ENCODE results near the gene CGREF1. TPM values are rescaled to one million over a fixed set of nuclear protein-coding genes. Genes with fewer than 3 reads are reported as not detected.
A peak's percentile ranks its signal among the peaks of the same experiment; 100 is the strongest.
"Not testable (repeated sequence)": the region's sequence is repeated elsewhere in the genome, so short reads cannot be mapped to it uniquely, and the experiment has no call there.

CGREF1 gene
- total RNA-seq, 1 experiment from 2014 or later: 5.0 TPM

- Mint-ChIP-seq H3K9me3 (ENCODE audit: unreplicated experiment) (no peaks in the 10 kb centered on the region), H3K27me3 (ENCODE audit: insufficient read depth, unreplicated experiment) (peaks cover 13% of the 10 kb centered on the region), H3K4me3 (ENCODE audit: unreplicated experiment) (peak overlapping the region; percentile 76), H3K4me1 (ENCODE audit: low read depth, unreplicated experiment) (no peaks in the 10 kb centered on the region), H3K36me3 (ENCODE audit: insufficient read depth, unreplicated experiment) (peaks cover 6% of the 10 kb centered on the region), H3K27ac (ENCODE audit: unreplicated experiment) (no peak overlapping the region)
- no peaks in the 10 kb centered on the region for H3K36me3 ChIP-seq (ENCODE audit: control insufficient read depth, insufficient read depth, low read length)
- no peak for DNase-seq
- intact Hi-C loops (cut with micrococcal nuclease; ENCODE audit: unreplicated experiment): no loop called here
- H3K4me3 ChIP-seq (ENCODE audit: low read depth, low read length): peak overlapping the region; percentile 61
- H3K9me3 ChIP-seq: no peaks in the 10 kb centered on the region
- TF ChIP-seq, protein P1, sequence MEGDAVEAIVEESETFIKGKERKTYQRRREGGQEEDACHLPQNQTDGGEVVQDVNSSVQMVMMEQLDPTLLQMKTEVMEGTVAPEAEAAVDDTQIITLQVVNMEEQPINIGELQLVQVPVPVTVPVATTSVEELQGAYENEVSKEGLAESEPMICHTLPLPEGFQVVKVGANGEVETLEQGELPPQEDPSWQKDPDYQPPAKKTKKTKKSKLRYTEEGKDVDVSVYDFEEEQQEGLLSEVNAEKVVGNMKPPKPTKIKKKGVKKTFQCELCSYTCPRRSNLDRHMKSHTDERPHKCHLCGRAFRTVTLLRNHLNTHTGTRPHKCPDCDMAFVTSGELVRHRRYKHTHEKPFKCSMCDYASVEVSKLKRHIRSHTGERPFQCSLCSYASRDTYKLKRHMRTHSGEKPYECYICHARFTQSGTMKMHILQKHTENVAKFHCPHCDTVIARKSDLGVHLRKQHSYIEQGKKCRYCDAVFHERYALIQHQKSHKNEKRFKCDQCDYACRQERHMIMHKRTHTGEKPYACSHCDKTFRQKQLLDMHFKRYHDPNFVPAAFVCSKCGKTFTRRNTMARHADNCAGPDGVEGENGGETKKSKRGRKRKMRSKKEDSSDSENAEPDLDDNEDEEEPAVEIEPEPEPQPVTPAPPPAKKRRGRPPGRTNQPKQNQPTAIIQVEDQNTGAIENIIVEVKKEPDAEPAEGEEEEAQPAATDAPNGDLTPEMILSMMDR (IDR thresholded peaks at IDR 0.05; ENCODE audit: insufficient read depth in 1 of 2, low read depth in 1 of 2, low read length in 1 of 2, severe bottlenecking in 1 of 2, unreplicated experiment in 1 of 2): no peak
- POLR2A ChIA-PET: no interaction called here
- H3K4me1 ChIP-seq: 0 out of 2 replicates have a peak, but pooled peaks cover 3% of the 10 kb centered on the region
- BruUV-seq (replicated peaks): no TSS peak
- H3K27me3 ChIP-seq (replicated peaks; ENCODE audit: control insufficient read depth, insufficient read depth, low read length): no peaks in the 10 kb centered on the region
- CTCF ChIA-PET: interaction anchor here (1.3 kb wide), 1 partner anchor 174 kb away, joined by 3 read pairs; no protein-coding TSS in a partner anchor
Observed at GRCh38 chr2:27117995-27118524, 868 bp downstream of the CGREF1 start.

GRCh38 chr2:27115519-27115918, 3.4 kb downstream of the CGREF1 start:
- CTCF ChIA-PET: no interaction called here
- H3K36me3 ChIP-seq (ENCODE audit: control insufficient read depth, insufficient read depth, low read length): no peaks in the 10 kb centered on the region
- 0 out of 2 replicates have a peak, but pooled peaks cover 3% of the 10 kb centered on the region for H3K4me1 ChIP-seq
- H3K9me3 ChIP-seq: no peaks in the 10 kb centered on the region
- H3K4me3 ChIP-seq (ENCODE audit: low read depth, low read length): no peak overlapping the region
- DNase-seq: no peak
- no TSS peak for BruUV-seq (replicated peaks)
- Mint-ChIP-seq H3K4me1 (ENCODE audit: low read depth, unreplicated experiment) (no peaks in the 10 kb centered on the region), H3K9me3 (ENCODE audit: unreplicated experiment) (no peaks in the 10 kb centered on the region), H3K27ac (ENCODE audit: unreplicated experiment) (no peak overlapping the region), H3K27me3 (ENCODE audit: insufficient read depth, unreplicated experiment) (peaks cover 5% of the 10 kb centered on the region), H3K36me3 (ENCODE audit: insufficient read depth, unreplicated experiment) (peaks cover 6% of the 10 kb centered on the region), H3K4me3 (ENCODE audit: unreplicated experiment) (no peak overlapping the region)
- intact Hi-C loops (cut with micrococcal nuclease; ENCODE audit: unreplicated experiment): no loop called here
- TF ChIP-seq, protein P1 (IDR thresholded peaks at IDR 0.05; ENCODE audit: insufficient read depth in 1 of 2, low read depth in 1 of 2, low read length in 1 of 2, severe bottlenecking in 1 of 2, unreplicated experiment in 1 of 2): no peak
- H3K27me3 ChIP-seq (replicated peaks; ENCODE audit: control insufficient read depth, insufficient read depth, low read length): no peaks in the 10 kb centered on the region
- POLR2A ChIA-PET: no interaction called here

DNA sequence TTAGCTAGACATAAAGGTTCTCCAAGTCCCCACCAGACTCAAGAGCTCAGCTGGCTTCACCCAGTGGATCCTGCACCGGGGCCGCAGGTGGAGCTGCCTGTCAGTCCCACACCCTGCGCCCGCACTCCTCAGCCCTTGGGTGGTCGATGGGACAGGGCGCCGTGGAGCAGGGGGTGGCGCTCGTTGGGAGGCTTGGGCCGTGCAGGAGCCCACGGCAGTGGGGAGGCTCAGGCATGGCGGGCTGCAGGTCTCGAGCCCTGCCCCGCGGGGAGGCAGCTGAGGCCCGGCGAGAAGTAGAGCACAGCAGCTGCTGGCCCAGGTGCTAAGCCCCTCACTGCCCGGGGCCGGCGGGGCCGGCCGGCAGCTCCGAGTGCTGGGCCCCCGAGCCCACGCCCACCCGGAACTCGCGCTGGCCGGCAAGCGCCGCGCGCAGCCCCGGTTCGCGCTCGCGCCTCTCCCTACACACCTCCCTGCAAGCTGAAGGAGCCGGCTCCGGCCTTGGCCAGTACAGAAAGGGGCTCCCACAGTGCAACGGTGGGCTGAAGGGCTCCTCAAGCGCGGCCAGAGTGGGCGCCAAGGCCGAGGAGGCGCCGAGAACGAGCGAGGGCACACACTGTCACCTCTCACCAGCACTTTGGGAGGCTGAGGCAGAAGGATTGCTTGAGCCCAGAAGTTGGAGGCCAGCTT, 7.4 kb downstream of the CGREF1 start:
- BruUV-seq (replicated peaks); H3K27ac Mint-ChIP-seq (ENCODE audit: unreplicated experiment); DNase-seq; H3K4me3 ChIP-seq (ENCODE audit: low read depth, low read length); intact Hi-C loops (cut with micrococcal nuclease; ENCODE audit: unreplicated experiment); H3K4me1 ChIP-seq; H3K9me3 Mint-ChIP-seq (ENCODE audit: unreplicated experiment); H3K36me3 ChIP-seq (ENCODE audit: control insufficient read depth, insufficient read depth, low read length); H3K27me3 ChIP-seq (replicated peaks; ENCODE audit: control insufficient read depth, insufficient read depth, low read length); H3K9me3 ChIP-seq; H3K4me1 Mint-ChIP-seq (ENCODE audit: low read depth, unreplicated experiment); H3K4me3 Mint-ChIP-seq (ENCODE audit: unreplicated experiment); H3K36me3 Mint-ChIP-seq (ENCODE audit: insufficient read depth, unreplicated experiment); H3K27me3 Mint-ChIP-seq (ENCODE audit: insufficient read depth, unreplicated experiment): not testable (repeated sequence)
- CTCF ChIA-PET: interaction anchor here (0.6 to 1.0 kb wide), 2 partner anchors 11 to 75 kb away, joined by 4 to 5 read pairs; no protein-coding TSS in a partner anchor
- POLR2A ChIA-PET: interaction anchor here (0.6 kb wide), 1 partner anchor 172 kb away, joined by 5 read pairs; no protein-coding TSS in a partner anchor

DNA sequence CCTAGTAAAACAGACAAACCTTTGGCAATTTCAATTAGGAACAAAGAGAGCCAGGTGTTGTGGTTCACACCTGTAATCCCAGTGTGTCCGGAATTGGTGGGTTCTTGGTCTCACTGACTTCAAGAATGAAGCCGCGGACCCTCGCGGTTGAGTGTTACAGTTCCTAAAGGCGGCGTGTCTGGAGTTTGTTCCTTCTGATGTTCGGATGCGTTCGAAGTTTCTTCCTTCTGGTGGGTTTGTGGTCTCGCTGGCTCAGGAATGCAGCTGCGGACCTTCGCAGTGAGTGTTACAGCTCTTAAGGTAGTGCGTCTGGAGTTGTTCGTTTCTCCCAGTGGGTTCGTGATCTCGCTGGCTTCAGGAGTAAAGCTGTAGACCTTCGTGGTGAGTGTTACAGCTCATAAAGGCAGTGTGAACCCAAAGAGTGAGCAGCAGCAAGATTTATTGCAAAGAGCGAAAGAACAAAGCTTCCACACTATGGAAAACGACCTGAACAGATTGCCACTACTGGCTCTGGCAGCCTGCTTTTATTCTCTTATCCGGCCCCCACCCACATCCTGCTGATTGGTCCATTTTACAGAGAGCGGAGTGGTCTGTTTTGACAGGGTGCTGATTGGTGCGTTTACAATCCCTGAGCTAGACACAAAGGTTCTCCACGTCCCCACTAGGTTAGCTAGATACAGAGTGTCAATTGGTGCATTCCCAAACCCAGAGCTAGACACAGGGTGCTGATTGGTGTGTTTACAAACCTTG, 8.2 kb downstream of the CGREF1 start:
- H3K4me1 ChIP-seq; H3K27me3 Mint-ChIP-seq (ENCODE audit: insufficient read depth, unreplicated experiment); H3K4me3 ChIP-seq (ENCODE audit: low read depth, low read length); H3K4me1 Mint-ChIP-seq (ENCODE audit: low read depth, unreplicated experiment); H3K27me3 ChIP-seq (replicated peaks; ENCODE audit: control insufficient read depth, insufficient read depth, low read length); DNase-seq; H3K4me3 Mint-ChIP-seq (ENCODE audit: unreplicated experiment); H3K36me3 Mint-ChIP-seq (ENCODE audit: insufficient read depth, unreplicated experiment); H3K9me3 ChIP-seq; intact Hi-C loops (cut with micrococcal nuclease; ENCODE audit: unreplicated experiment); H3K27ac Mint-ChIP-seq (ENCODE audit: unreplicated experiment); H3K9me3 Mint-ChIP-seq (ENCODE audit: unreplicated experiment); H3K36me3 ChIP-seq (ENCODE audit: control insufficient read depth, insufficient read depth, low read length): not testable (repeated sequence)
- CTCF ChIA-PET: interaction anchor here (1.0 kb wide), 1 partner anchor 10 kb away, joined by 4 read pairs; no protein-coding TSS in a partner anchor
- POLR2A ChIA-PET: interaction anchor here (0.6 kb wide), 1 partner anchor 171 kb away, joined by 5 read pairs; no protein-coding TSS in a partner anchor
- TSS peak; percentile 41 for BruUV-seq (replicated peaks)
